ENCODE measurements around the gene CAMK2G.

Gene CAMK2G

GRCh38 chr10:73814896-73815718, 59.2 kb downstream of the CAMK2G start:
- Histone ChIP-seq H2BK12ac (ENCODE audit: low read length) (no peak overlapping the region), H2BK15ac (ENCODE audit: low read length) (no peak overlapping the region), H3K4ac (ENCODE audit: low read length) (no peak overlapping the region), H2BK5ac (ENCODE audit: low read length) (no peak overlapping the region), H3K36me3 (replicated peaks in 1 of 2; ENCODE audit: control insufficient read depth in 2 of 2, insufficient read depth in 2 of 2, low read length in 2 of 2) (peaks cover 14 to 33% of the 10 kb centered on the region in 2 donors), H3K27me3 (ENCODE audit: control insufficient read depth in 3 of 3, insufficient read depth in 3 of 3, low read depth in 1 of 3, low read length in 3 of 3) (no peaks in the 10 kb centered on the region), H3K9me3 (replicated peaks in 1 of 2; ENCODE audit: control insufficient read depth in 2 of 2, insufficient read depth in 1 of 2, low read depth in 1 of 2, low read length in 2 of 2) (no peaks in the 10 kb centered on the region), H3K79me1 (ENCODE audit: low read depth, low read length) (no peaks in the 10 kb centered on the region), H3K9ac (ENCODE audit: low read depth, low read length, poor library complexity) (peak overlapping the region; percentile 72), H2AK5ac (ENCODE audit: low read depth, low read length) (no peak overlapping the region), H3K18ac (ENCODE audit: low read length) (no peak overlapping the region), H3K4me1 (ENCODE audit: control insufficient read depth in 2 of 2, insufficient read depth in 1 of 2, low read depth in 1 of 2, low read length in 2 of 2) (peaks cover 0 to 6% of the 10 kb centered on the region in 2 donors), H4K8ac (ENCODE audit: low read depth, low read length) (no peak overlapping the region), H4K91ac (ENCODE audit: low read depth, low read length, poor library complexity) (no peak overlapping the region), H3K14ac (ENCODE audit: low read length) (no peak overlapping the region), H3K4me2 (ENCODE audit: insufficient read depth, low read length, poor library complexity, severe bottlenecking) (no peak overlapping the region), H3K27ac (replicated peaks; ENCODE audit: low read length) (peak overlapping the region; percentile 26), H3K4me3 (ENCODE audit: low read length in 2 of 2) (peak overlapping the region in 1 of 2 donors; percentile 42), H2BK120ac (ENCODE audit: low read depth, low read length) (no peak overlapping the region), H3K23ac (ENCODE audit: low read depth, low read length, poor library complexity) (peak overlapping the region; percentile 75), H2AFZ (ENCODE audit: low read length) (no peak overlapping the region)
- no CpG with 5 or more reads among the region's 22 CpGs for WGBS, 2 donors (ENCODE audit: extremely low coverage in 2 of 2, insufficient read length in 2 of 2, insufficient replicate concordance in 1 of 2)
- DNase-seq (ENCODE audit: low spot score) = no peak

- Histone ChIP-seq H2BK120ac (ENCODE audit: low read depth, low read length) (no peak overlapping the region), H3K14ac (ENCODE audit: low read length) (no peak overlapping the region), H2BK5ac (ENCODE audit: low read length) (no peak overlapping the region), H3K79me1 (ENCODE audit: low read depth, low read length) (no peaks in the 10 kb centered on the region), H4K91ac (ENCODE audit: low read depth, low read length, poor library complexity) (no peak overlapping the region), H3K27me3 (ENCODE audit: control insufficient read depth in 3 of 3, insufficient read depth in 3 of 3, low read depth in 1 of 3, low read length in 3 of 3) (no peaks in the 10 kb centered on the region), H3K4me3 (ENCODE audit: low read length in 2 of 2) (peak overlapping the region in 1 of 2 donors; percentile 42), H3K18ac (ENCODE audit: low read length) (no peak overlapping the region), H3K23ac (ENCODE audit: low read depth, low read length, poor library complexity) (no peak overlapping the region), H3K4ac (ENCODE audit: low read length) (no peak overlapping the region), H2BK12ac (ENCODE audit: low read length) (no peak overlapping the region), H2AK5ac (ENCODE audit: low read depth, low read length) (no peak overlapping the region), H2BK15ac (ENCODE audit: low read length) (no peak overlapping the region), H3K4me2 (ENCODE audit: insufficient read depth, low read length, poor library complexity, severe bottlenecking) (no peak overlapping the region), H3K9me3 (replicated peaks in 1 of 2; ENCODE audit: control insufficient read depth in 2 of 2, insufficient read depth in 1 of 2, low read depth in 1 of 2, low read length in 2 of 2) (no peaks in the 10 kb centered on the region), H4K8ac (ENCODE audit: low read depth, low read length) (no peak overlapping the region), H3K36me3 (replicated peaks in 1 of 2; ENCODE audit: control insufficient read depth in 2 of 2, insufficient read depth in 2 of 2, low read length in 2 of 2) (peaks cover 14 to 40% of the 10 kb centered on the region in 2 donors), H2AFZ (ENCODE audit: low read length) (no peak overlapping the region), H3K4me1 (ENCODE audit: control insufficient read depth in 2 of 2, insufficient read depth in 1 of 2, low read depth in 1 of 2, low read length in 2 of 2) (peaks cover 0 to 6% of the 10 kb centered on the region in 2 donors), H3K27ac (replicated peaks; ENCODE audit: low read length) (no peak overlapping the region), H3K9ac (ENCODE audit: low read depth, low read length, poor library complexity) (no peak overlapping the region)
- DNase-seq (ENCODE audit: low spot score) = no peak
- no CpG with 5 or more reads among the region's 13 CpGs for WGBS, 2 donors (ENCODE audit: extremely low coverage in 2 of 2, insufficient read length in 2 of 2, insufficient replicate concordance in 1 of 2)
Measured at GRCh38 chr10:73814276-73814895, 60.0 kb downstream of the CAMK2G start.

GRCh38 chr10:73813333-73813732, 61.0 kb downstream of the CAMK2G start:
- H4K91ac ChIP-seq (ENCODE audit: low read depth, low read length, poor library complexity) = no peak overlapping the region
- H2AK5ac ChIP-seq (ENCODE audit: low read depth, low read length) = no peak overlapping the region
- H2BK12ac ChIP-seq (ENCODE audit: low read length) = no peak overlapping the region
- H3K4me1 ChIP-seq (ENCODE audit: control insufficient read depth in 2 of 2, insufficient read depth in 1 of 2, low read depth in 1 of 2, low read length in 2 of 2) = peaks cover 0 to 6% of the 10 kb centered on the region in 2 donors
- no peak overlapping the region for H3K14ac ChIP-seq (ENCODE audit: low read length)
- no CpG with 5 or more reads among the region's 7 CpGs for WGBS, 2 donors (ENCODE audit: extremely low coverage in 2 of 2, insufficient read length in 2 of 2, insufficient replicate concordance in 1 of 2)
- no peak overlapping the region for H2BK5ac ChIP-seq (ENCODE audit: low read length)
- H3K79me1 ChIP-seq (ENCODE audit: low read depth, low read length) = no peaks in the 10 kb centered on the region
- no peak overlapping the region for H3K18ac ChIP-seq (ENCODE audit: low read length)
- H3K36me3 ChIP-seq (replicated peaks in 1 of 2; ENCODE audit: control insufficient read depth in 2 of 2, insufficient read depth in 2 of 2, low read length in 2 of 2) = peaks cover 16 to 49% of the 10 kb centered on the region in 2 donors
- no peaks in the 10 kb centered on the region for H3K9me3 ChIP-seq (replicated peaks in 1 of 2; ENCODE audit: control insufficient read depth in 2 of 2, insufficient read depth in 1 of 2, low read depth in 1 of 2, low read length in 2 of 2)
- H2AFZ ChIP-seq (ENCODE audit: low read length) = no peak overlapping the region
- no peak overlapping the region for H3K9ac ChIP-seq (ENCODE audit: low read depth, low read length, poor library complexity)
- no peak overlapping the region for H3K4ac ChIP-seq (ENCODE audit: low read length)
- H3K27ac ChIP-seq (replicated peaks; ENCODE audit: low read length) = no peak overlapping the region
- H3K23ac ChIP-seq (ENCODE audit: low read depth, low read length, poor library complexity) = no peak overlapping the region
- H3K27me3 ChIP-seq (ENCODE audit: control insufficient read depth in 3 of 3, insufficient read depth in 3 of 3, low read depth in 1 of 3, low read length in 3 of 3) = no peaks in the 10 kb centered on the region
- H3K4me2 ChIP-seq (ENCODE audit: insufficient read depth, low read length, poor library complexity, severe bottlenecking) = no peak overlapping the region
- H4K8ac ChIP-seq (ENCODE audit: low read depth, low read length) = no peak overlapping the region
- no peak for DNase-seq (ENCODE audit: low spot score)
- H2BK120ac ChIP-seq (ENCODE audit: low read depth, low read length) = no peak overlapping the region
- no peak overlapping the region for H3K4me3 ChIP-seq (ENCODE audit: low read length in 2 of 2)
- no peak overlapping the region for H2BK15ac ChIP-seq (ENCODE audit: low read length)

- Histone ChIP-seq H3K27ac (replicated peaks; ENCODE audit: low read length) (no peak overlapping the region), H2BK12ac (ENCODE audit: low read length) (no peak overlapping the region), H3K23ac (ENCODE audit: low read depth, low read length, poor library complexity) (no peak overlapping the region), H3K79me1 (ENCODE audit: low read depth, low read length) (no peaks in the 10 kb centered on the region), H3K4me1 (ENCODE audit: control insufficient read depth in 2 of 2, insufficient read depth in 1 of 2, low read depth in 1 of 2, low read length in 2 of 2) (peaks cover 0 to 6% of the 10 kb centered on the region in 2 donors), H3K9me3 (replicated peaks in 1 of 2; ENCODE audit: control insufficient read depth in 2 of 2, insufficient read depth in 1 of 2, low read depth in 1 of 2, low read length in 2 of 2) (no peaks in the 10 kb centered on the region), H3K4me2 (ENCODE audit: insufficient read depth, low read length, poor library complexity, severe bottlenecking) (no peak overlapping the region), H4K91ac (ENCODE audit: low read depth, low read length, poor library complexity) (no peak overlapping the region), H3K4ac (ENCODE audit: low read length) (no peak overlapping the region), H2AFZ (ENCODE audit: low read length) (no peak overlapping the region), H2BK120ac (ENCODE audit: low read depth, low read length) (no peak overlapping the region), H3K36me3 (replicated peaks in 1 of 2; ENCODE audit: control insufficient read depth in 2 of 2, insufficient read depth in 2 of 2, low read length in 2 of 2) (peaks cover 23 to 55% of the 10 kb centered on the region in 2 donors), H3K18ac (ENCODE audit: low read length) (no peak overlapping the region), H3K9ac (ENCODE audit: low read depth, low read length, poor library complexity) (no peak overlapping the region), H3K14ac (ENCODE audit: low read length) (no peak overlapping the region), H3K4me3 (ENCODE audit: low read length in 2 of 2) (no peak overlapping the region), H2BK5ac (ENCODE audit: low read length) (no peak overlapping the region), H3K27me3 (ENCODE audit: control insufficient read depth in 3 of 3, insufficient read depth in 3 of 3, low read depth in 1 of 3, low read length in 3 of 3) (no peaks in the 10 kb centered on the region), H2BK15ac (ENCODE audit: low read length) (no peak overlapping the region), H4K8ac (ENCODE audit: low read depth, low read length) (no peak overlapping the region), H2AK5ac (ENCODE audit: low read depth, low read length) (no peak overlapping the region)
- WGBS, 2 donors (ENCODE audit: extremely low coverage in 2 of 2, insufficient read length in 2 of 2, insufficient replicate concordance in 1 of 2) = no CpG with 5 or more reads among the region's 4 CpGs
- DNase-seq (ENCODE audit: low spot score) = no peak
Measured at GRCh38 chr10:73812657-73813056, 61.7 kb downstream of the CAMK2G start.

All from neuronal stem cell (in vitro differentiated cells).